ENCODE data around the gene ELK4. TPM values are rescaled to one million over a fixed set of nuclear protein-coding genes. Genes with fewer than 3 reads are reported as not detected.

The ELK4 gene
- total RNA-seq, 1 experiment from 2014 or later: 31.2 TPM

GRCh38 chr1:205661429-205662134 lies 29.8 kb upstream of the ELK4 start:
- TF ChIP-seq, protein P1, sequence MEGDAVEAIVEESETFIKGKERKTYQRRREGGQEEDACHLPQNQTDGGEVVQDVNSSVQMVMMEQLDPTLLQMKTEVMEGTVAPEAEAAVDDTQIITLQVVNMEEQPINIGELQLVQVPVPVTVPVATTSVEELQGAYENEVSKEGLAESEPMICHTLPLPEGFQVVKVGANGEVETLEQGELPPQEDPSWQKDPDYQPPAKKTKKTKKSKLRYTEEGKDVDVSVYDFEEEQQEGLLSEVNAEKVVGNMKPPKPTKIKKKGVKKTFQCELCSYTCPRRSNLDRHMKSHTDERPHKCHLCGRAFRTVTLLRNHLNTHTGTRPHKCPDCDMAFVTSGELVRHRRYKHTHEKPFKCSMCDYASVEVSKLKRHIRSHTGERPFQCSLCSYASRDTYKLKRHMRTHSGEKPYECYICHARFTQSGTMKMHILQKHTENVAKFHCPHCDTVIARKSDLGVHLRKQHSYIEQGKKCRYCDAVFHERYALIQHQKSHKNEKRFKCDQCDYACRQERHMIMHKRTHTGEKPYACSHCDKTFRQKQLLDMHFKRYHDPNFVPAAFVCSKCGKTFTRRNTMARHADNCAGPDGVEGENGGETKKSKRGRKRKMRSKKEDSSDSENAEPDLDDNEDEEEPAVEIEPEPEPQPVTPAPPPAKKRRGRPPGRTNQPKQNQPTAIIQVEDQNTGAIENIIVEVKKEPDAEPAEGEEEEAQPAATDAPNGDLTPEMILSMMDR (conservative IDR thresholded peaks at IDR 0.05): no peak
- H3K4me2 ChIP-seq (ENCODE audit: insufficient read depth, insufficient read length, low read length): no peak overlapping the region
- no peak overlapping the region for H3T11ph ChIP-seq (ENCODE audit: low read length)
- WGBS (ENCODE audit: extremely low coverage, insufficient read length, low lambda C conversion rate): no CpG with 5 or more reads among the region's 16 CpGs
- H3K18ac ChIP-seq (ENCODE audit: insufficient read length, low read depth, low read length): no peak overlapping the region
- Mint-ChIP-seq H3K4me1 (peaks cover 53 to 58% of the 10 kb centered on the region in 2 experiments), H3K9me3 (no peaks in the 10 kb centered on the region), H3K27ac (peak overlapping the region; percentile 29 to 93 (median 90); a peak in 5 of 7 replicates), H3K27me3 (ENCODE audit: low read depth) (no peaks in the 10 kb centered on the region), H3K4me3 (no peak overlapping the region; a peak in 2 of 5 replicates), H3K36me3 (ENCODE audit: insufficient read depth in 1 of 3, low read depth in 3 of 3) (peaks cover 4 to 40% (median 32%) of the 10 kb centered on the region in 3 experiments; a peak in 6 of 7 replicates)
- H3K4me1 ChIP-seq (ENCODE audit: insufficient read depth, low read length): peaks cover 5% of the 10 kb centered on the region; the same call in 1 of the 2 replicates
- H3K23me2 ChIP-seq (ENCODE audit: insufficient read length, low read depth, low read length, poor library complexity, severe bottlenecking): no peaks in the 10 kb centered on the region
- no peak overlapping the region for H2AFZ ChIP-seq (ENCODE audit: low read length)
- no peak overlapping the region for H3K4ac ChIP-seq (ENCODE audit: low read depth, low read length)
- H4K20me1 ChIP-seq (ENCODE audit: control insufficient read depth, insufficient read depth, insufficient read length): no peaks in the 10 kb centered on the region
- H3K9ac ChIP-seq (ENCODE audit: extremely low read depth, insufficient read length, low read length): no peak overlapping the region
- H2BK12ac ChIP-seq (ENCODE audit: insufficient read length, low read depth, low read length): no peak overlapping the region
- peaks cover under 1% of the 10 kb centered on the region; the same call in 1 of the 2 replicates for H3K79me2 ChIP-seq (ENCODE audit: insufficient read depth, low read length)
- H4K5ac ChIP-seq (ENCODE audit: insufficient read length, low read depth, low read length): no peak overlapping the region
- no peaks in the 10 kb centered on the region for H3K27me3 ChIP-seq (ENCODE audit: insufficient read depth, low read length)
- DNase-seq: no peak
- no peak overlapping the region for H2BK120ac ChIP-seq (ENCODE audit: low read depth, low read length, poor library complexity, severe bottlenecking)
- no peak overlapping the region for H2BK15ac ChIP-seq (ENCODE audit: low read depth, low read length)
- no peak overlapping the region for H2BK5ac ChIP-seq (ENCODE audit: insufficient read length, low read length)
- H4K91ac ChIP-seq (ENCODE audit: insufficient read length, low read depth, low read length): no peak overlapping the region
- H4K8ac ChIP-seq (replicated peaks; ENCODE audit: insufficient read length, low read depth, low read length): no peak overlapping the region
- H3K56ac ChIP-seq (ENCODE audit: insufficient read length, low read depth, low read length): no peak overlapping the region
- H2BK20ac ChIP-seq (ENCODE audit: low read depth, low read length, poor library complexity, severe bottlenecking): no peak overlapping the region
- H2AK5ac ChIP-seq (ENCODE audit: insufficient read length, low read length): no peak overlapping the region
- no peak overlapping the region; the same call in 1 of the 2 replicates for H3K14ac ChIP-seq (ENCODE audit: insufficient read depth, low read length)
- no peak overlapping the region for H3K23ac ChIP-seq (ENCODE audit: insufficient read length, low read depth, low read length)
- no peaks in the 10 kb centered on the region for H3K9me3 ChIP-seq (ENCODE audit: control insufficient read depth, low read depth, low read length)
- no peaks in the 10 kb centered on the region for H3K79me1 ChIP-seq (ENCODE audit: insufficient read depth, low read depth, low read length, poor library complexity, severe bottlenecking)
- no peak overlapping the region for H3K27ac ChIP-seq (ENCODE audit: insufficient read length, low read depth, low read length)
